Posterior cingulate gyrus (tissue), 11 donors: ENCODE measurements around the gene TMEM150A.
"Not testable (repeated sequence)": the region's sequence is repeated elsewhere in the genome, so short reads cannot be mapped to it uniquely, and the experiment has no call there.

Experiments used
- DNase-seq, 10 donors: peaks; one replicate each; pipeline versions ENCODE4 v3.0.0 to v3.0.0-alpha.2; 2020 to 2021; ENCODE audit warnings: mixed read lengths in 3 of 10
- intact Hi-C: fragments of 100-400 bp; cut with DNase I; formaldehyde crosslinking; loops from one replicate; pipeline ENCODE4 v1.15.1; 2023

Gene TMEM150A

DNA sequence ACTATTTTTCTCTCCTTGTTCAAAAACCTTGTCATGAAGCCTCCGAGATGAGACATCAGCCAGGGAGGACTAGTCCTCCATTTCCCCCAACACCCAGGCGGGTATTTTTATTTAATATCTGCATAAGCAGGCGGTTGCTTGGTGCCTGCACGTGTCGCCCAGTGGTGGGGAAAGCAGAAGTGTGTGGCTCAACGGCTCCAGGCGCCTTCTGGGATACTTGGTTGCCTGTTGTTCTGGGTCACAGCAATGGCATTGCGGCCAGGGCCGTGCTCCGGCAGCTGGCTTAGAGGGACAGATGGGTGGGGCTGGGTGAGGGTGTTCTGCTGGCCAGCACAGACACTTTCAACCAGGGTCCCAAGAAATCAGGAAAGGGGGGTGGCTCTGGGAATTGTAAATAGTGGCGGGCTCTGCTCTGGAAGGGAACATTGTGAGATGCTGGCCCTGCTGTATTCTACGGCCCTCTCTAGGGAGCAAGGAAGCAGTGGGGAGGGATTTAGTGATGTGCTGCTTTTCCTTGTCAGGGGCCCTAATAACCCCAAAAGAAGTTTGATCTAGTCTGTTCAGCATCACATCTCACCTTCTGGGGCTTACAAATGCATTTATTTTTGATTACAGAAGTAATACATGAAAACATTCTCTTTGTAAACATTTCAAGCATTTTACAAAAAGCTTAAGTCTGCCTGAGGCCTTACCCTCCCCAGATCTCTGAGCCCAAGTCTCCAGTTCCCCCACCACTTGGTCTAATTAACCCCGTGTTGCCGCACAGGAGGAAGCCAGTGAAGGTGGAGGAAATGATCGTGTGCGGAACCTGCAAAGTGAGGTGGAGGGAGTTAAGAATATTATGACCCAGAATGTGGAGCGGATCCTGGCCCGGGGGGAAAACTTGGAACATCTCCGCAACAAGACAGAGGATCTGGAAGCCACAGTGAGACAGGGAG lies 24.0 kb downstream of the TMEM150A start:
- peak in 1 of 10 donors; percentile 63 for DNase-seq
- intact Hi-C loops, result no loop called here

DNA sequence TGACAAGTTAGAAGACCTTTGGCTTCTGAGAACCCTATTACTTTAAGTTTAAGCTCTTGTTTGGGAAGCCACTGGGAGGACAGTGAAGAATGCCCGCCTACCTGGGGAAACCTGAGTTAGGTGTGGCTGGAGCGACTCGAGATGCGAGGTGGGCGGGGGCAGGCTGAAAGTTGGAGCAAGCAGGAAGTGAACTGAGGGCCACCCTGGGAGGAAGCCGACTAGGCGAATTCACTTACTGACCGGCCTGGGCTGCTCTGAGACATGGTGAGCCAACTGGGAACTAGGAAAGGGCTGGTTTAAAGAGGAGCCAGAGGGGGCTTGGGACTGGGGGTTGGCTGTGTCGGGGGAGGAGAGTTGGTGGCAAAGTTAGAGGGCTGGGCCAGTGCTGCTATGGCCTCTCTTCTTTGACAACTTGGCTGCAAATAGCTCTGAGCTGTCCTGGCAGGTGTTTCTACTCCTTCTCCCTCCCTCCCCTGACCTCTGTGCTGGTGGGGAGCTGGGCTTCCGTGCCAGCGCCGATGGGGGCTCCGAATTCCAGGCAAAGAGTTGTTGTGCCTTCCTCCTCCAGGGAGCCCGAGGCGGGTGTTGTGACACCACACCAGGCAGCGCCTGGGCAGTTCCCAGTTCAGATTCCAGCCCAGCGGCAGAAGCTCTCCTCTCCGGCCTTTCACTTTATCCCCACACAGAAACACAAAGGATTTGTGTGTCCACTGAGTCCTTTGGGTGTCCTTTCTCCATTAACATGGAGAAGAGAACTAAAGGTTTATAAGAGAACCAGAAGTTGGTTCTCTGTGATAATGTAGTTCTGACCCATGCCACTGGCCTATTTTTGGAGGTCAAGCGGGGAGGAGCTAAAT lies 24.9 kb downstream of the TMEM150A start, which contains the start of gene VAMP8:
Gene VAMP8, plus strand, starts transcription at position 201 of the 857 bp plus-strand sequence. Its CDS starts 61 bp downstream, at position 262.
- intact Hi-C loops, result no loop called here
- DNase-seq, result peak in 1 of 10 donors; percentile 74

DNA sequence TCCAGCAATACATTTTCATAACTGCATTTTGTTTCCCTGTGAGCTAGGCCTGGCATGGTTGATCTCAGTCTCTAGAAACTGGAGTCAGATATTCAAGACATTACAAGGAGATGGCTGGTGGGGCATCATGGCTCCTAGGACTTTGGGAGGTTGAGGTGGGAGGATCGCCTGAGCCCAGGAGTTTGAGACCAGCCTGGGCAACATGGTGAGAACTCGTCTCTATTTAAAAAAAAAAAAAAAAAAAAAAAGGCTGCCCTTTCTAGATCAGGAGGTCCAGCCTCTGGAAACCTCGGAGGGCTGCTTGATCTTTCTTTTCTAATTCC lies 25.5 kb downstream of the TMEM150A start:
- intact Hi-C loops, result no loop called here
- DNase-seq, result peak in 1 of 10 donors; percentile 5

DNA sequence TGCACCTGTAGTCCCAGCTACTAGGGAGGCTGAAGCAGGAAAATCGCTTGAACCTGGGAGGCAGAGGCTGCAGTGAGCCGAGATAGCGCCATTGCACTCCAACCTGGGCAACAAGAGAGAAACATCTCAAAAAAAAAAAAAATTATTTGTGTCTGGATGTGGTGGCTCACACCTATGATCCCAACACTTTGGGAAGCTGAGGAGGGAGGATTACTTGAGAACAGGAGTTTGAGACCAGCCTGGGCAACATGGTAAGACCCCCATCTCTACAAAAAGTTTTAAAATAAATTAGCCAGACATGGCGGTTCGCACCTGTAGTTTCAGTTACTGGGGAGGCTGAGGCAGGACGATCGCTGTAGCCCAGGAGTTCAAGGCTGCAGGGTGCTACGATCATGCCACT lies 26.8 kb downstream of the TMEM150A start:
- intact Hi-C loops, result no loop called here
- DNase-seq, result peak in 1 of 10 donors; percentile 5

DNA sequence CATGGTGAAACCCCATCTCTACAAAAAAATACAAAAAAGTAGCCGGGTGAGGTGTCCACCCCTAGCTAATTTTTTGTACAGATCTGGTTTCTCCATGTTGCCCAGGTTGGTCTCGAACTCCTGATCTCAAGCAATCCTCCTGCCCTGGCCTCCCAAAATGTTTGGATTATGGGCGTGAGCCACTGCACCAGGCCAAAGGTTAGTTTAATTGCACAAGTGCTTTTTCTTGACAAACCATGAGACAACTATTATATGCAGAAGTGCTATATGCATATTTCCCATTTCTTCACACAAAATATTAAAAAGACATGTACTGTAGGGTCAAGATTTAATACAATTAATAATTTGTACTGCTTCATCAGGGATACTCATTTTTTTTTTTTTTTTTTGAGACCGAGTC lies 36.2 kb downstream of the TMEM150A start:
- intact Hi-C loops, result no loop called here
- DNase-seq, result no peak

DNA sequence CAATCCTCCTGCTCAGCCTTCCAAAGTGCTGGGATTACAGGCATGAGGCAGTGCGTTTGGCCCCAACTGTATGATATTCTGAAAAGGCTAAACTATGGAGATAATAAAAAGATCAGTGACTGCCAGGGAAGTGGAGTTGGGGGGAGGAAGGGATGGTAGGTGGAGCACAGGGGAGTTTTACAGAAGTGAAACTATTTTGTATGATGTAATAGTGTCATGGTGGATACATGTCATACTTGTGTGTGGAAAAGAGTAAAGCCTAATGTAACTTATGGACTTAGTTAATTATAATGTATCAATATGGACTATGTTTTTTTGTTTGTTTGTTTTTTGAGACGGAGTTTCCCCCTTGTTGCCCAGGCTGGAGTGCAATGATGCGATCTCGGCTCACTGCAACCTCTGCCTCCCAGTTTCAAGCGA lies 38.3 kb downstream of the TMEM150A start:
- intact Hi-C loops, result no loop called here
- no peak for DNase-seq

DNA sequence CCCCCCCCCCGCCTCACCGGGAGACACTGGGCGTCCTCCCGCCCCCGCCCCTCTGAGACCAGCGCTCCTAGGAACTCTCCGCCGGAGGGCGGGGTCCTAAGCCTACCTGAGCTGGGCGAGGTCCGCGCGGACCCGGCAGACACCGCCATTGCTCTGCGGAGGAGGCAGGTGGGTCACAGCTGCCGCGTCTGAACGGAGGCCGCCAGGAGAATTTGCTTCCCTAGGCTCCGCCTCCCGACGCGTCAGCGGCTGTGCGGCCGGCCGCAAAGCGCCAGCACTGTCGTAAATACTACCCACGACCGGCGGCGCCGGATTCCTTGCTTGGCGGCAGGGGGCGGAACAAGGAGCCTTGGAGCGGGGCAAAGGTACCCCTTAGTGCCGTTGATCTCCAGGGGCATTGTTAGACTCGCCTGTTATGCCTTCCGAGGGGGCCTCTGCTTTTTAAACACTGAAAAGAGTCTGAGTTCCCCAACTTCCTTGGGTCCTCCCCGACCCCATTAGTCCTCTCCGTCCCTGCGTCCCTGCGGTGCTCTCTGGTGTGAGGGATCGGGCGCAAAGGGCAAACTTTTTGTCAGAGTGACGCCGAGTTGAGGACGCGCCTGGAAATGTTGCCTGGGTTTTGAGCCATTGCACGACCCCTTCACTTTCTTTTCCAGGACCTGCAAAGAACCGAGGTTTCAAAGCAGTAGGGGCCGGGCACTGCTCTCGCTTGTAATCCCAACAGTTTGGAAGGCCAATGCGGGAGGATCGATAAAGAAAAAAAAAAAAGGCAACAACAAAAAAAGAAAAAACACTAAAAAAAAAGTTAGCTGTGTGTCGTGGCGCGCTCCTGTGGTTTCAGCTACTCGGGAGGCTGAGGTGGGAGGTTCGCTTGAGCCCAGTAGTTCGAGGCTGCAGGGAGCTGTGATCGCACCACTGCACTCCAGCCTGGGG lies 41.0 kb downstream of the TMEM150A start, which contains the start of gene GGCX:
Gene GGCX, minus strand, starts transcription at position 214 of the 933 bp plus-strand sequence. Its CDS starts 65 bp downstream, at position 149.
- intact Hi-C loops, result loop anchor here (2.0 kb wide), 1 partner anchor 33 kb away; the partner anchor contains the start of gene RNF181
- DNase-seq, result peak; percentile 93 to 98 (median 95)

DNA sequence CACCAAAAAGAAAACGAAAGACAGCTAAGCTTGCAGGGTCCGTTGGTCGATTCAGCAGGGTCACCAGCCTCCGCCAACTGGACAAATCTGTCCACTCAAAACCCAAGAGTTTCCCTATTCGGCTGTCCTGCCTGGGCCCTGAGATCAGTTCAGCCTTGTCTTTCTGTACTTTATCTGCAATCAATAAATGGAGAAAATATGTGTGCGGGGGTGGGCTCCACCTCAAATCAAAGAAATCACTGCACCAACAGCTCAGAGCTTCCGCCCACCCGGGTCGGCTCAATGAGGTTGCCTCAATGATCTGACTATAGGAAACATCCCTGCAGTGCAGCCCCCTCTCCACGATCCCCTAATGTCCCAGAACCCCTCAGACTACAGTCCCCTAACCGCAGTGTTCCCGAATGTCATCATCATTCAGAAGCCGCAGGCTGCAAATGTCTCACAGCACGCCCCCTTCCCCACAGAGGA lies 41.7 kb downstream of the TMEM150A start:
- intact Hi-C loops, result loop anchor here (2.0 kb wide), 1 partner anchor 34 kb away; the partner anchor contains the start of gene RNF181
- no peak for DNase-seq

DNA sequence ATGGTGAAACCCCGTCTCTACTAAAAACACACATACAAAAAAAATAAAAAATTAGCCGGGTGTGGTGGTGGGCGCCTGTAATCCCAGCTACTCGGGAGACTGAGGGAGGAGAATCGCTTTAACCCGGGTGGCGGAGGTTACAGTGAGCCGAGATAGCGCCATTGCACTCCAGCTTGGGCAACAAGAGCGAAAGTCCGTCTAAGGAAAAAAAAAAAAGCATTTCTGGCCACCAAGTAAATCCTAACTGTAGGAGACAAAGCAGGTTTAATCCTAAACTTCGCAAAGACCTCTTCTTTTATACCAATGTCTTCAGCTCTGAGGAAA lies 42.1 kb downstream of the TMEM150A start:
- intact Hi-C loops, result loop anchor here (2.0 kb wide), 1 partner anchor 34 kb away; the partner anchor contains the start of gene RNF181
- DNase-seq, result not testable (repeated sequence)

DNA sequence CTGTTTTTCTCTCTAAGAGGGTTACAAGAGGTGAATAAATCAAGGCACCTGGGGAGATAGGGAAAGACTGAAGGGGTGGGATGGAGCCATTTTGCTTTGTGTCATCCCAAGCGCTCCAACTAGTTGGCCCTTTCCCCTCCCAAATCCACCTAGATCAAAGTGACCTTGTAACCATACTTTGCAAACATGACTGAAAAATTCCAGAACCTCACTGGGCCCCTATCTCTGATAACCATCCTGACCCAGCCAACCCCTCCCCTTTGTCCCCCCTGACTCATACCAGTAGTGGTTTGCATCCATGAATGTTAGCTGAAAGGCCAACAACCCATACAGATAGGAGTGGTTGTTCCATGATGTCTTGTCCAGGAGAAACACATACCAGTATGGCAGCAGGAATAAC lies 44.3 kb downstream of the TMEM150A start:
- intact Hi-C loops, result no loop called here
- DNase-seq, result no peak

DNA sequence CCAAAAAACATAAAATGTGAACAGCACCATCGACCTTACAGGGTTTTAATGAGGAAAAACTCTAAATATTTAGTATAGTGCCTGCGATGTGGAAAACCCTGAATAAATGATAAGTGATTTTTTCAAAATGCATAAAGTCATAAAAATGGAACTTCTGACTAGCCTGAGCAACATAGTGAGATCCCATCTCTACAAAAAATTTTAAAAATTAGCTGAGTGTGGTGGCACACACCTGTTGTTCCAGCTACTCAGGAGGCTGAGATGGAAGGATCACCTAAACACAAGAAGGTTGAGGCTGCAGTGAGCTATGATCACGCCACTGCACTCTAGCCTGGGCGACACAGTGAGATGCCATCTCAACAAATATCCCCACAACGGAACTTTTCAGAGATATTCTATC lies 45.4 kb downstream of the TMEM150A start:
- intact Hi-C loops, result no loop called here
- no peak for DNase-seq

DNA sequence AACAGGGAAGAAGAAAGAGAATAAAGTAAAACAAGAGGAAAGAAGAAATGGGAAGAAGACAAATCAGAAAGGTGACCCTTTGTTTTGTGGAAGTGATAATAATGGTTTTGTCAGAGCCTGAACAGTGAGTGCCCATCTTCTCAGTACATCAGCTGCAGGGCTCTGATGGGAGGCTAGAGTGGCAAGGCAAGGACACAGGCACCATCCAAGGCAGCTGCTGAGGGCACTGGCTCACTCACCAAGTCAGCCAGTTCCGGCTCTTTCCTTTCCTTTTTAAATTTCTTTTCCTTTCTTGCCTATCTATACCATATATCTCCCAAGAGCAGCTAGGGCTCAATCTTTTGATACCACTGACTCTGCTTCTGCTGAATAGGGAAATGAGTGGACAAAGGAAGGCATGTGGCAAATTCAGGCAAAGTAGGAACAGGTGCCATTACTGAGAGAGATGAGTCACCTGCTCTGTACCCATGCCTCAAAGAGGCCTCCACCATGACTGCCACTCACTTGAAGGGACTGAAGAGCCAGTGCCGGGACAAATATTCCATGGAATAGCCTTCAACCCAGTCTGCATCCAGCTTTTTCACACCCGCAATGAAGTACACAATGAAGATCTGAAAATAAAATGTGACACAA lies 47.4 kb downstream of the TMEM150A start:
- intact Hi-C loops, result no loop called here
- no peak for DNase-seq

DNA sequence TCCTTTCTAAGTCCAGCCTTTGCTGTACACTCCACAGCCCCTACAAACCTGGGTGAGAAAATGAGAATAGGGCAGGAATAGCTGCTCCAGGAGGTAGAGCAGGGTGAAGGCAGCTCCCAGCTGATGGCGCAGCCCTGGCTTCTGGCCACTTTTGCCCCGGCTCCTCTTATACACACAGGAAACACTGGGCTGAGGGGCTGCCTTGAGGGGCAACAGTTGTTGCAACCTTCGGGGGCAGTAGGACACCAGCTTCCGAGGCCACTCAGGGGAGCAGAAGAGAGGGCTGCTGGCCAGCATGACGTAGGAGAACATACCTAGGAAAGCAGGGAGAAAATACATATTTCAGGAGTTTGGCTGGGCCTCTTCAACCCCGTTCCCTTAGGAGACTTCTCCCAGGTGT lies 49.3 kb downstream of the TMEM150A start:
- peak in 1 of 10 donors; percentile 75 for DNase-seq
- intact Hi-C loops, result no loop called here

DNA sequence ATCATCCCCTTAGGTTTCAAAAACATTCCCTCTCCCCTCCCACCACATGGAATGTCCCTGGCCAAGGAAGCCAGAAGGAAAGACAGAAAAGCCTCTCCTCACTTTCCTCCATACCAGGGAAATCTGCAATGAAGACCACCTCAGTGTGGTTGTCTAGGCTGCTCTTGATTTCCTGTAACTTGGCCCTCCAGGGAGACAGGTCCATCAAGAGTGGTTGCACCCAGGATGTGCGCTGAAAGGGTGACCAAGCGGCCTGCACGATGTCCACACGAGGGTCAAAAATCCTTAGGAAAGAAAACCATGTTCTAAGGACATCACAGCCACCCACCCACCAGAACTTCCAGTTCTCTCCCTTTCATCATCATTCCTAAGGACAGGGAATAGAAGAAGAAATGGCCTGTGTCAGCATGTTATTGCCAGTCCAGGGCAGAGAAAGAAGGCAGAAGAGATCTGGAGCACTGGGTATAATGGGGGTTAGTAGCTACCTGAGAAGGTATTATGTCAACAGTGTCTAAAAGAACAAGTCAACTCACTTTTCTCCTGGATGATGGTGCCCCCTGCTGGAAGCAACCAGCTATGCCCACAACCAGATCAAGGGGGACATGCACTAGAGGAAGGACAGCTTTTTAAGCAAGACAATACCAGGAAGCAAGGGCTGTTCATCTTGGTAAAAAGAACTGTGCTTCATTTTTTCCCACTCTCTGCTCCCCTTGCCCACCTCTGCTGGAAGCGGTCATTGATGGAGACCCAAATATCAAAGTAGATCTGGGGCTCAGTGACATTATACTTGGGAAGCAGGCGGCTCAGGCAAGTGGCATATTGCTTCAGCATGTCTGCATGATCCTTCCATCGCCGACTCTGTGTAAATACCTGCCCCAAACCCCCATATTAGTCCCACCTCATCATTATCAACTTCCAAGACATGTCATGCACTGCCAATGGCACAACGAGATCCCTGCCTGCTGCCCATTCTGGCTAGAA lies 50.5 kb downstream of the TMEM150A start:
- intact Hi-C loops, result loop anchor here (1.0 kb wide), 1 partner anchor 132 kb away; no protein-coding TSS in a partner anchor
- peak; percentile 57 to 96 (median 89) for DNase-seq

DNA sequence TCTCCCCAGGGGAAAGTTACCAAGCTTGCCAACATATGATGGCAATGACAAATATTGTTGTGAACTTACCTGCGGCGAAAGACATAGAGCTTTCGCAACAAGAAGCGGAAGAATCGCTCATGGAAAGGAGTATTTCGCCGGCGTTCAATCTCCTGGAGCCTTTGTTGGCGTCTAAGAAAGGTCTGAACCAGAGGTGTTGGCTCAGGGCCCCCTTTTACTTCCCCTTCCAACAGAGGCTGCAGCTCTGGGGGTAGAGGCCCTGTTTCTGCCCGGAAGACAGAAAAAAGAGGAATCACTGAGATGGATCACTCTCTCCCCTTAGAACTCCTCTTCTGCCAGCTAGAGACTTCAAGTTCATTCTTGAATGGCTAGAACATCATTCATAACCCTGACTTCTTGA lies 52.0 kb downstream of the TMEM150A start:
- intact Hi-C loops, result no loop called here
- DNase-seq, result no peak

DNA sequence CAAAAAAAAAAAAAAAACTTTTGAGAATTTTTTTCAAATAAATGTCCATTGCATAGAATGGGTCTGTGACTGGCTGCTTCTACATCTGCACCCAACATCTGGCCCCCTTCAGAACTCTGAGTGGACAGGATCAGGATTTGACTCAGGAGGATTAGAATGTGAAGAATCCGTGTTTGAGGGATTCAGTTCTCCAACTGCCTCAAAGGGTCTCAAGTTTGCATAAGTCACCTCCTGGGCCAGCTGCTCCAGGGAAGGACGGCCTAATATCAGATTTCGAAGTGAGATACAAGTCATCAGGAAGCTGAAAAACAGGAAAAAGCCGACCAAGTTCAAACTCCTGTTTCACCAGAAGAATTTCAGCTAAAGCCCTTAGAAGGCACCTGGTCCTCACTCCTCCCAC lies 52.7 kb downstream of the TMEM150A start:
- DNase-seq, result no peak
- intact Hi-C loops, result no loop called here

DNA sequence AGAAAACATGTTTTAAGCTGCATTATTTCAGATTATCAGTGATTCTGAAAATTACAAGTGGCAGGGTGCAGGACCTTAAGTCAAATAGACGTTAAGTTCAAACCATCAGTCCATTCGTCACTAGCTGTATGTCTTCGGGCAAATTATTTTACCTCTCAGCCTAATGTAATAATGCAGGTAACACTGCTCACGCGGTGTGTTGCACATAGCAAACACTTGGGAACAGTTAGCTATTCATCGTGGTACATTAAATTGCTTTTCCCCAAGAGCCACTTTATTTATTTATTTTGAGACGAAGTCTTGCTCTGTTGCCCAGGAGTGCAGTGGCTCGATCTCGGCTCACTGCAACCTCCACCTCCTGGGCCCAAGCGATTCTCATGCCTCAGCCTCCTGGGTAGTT lies 53.4 kb downstream of the TMEM150A start:
- DNase-seq, result no peak
- intact Hi-C loops, result no loop called here

DNA sequence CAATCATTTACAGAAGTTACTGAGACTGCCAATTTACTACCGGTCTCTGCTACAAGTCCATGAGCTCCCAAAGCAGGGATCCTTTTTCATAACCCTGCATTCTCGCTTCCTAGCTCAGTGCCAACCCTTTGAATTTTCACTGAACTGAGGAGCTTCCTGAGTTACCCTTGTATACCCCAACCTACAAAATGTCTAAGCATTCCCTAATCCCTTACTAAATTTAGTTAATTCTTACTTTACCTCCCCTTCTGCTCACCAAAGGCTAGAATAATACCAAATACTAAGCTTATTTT lies 53.9 kb downstream of the TMEM150A start:
- DNase-seq, result no peak
- intact Hi-C loops, result no loop called here
